Tibial nerve (tissue), 4 donors: ENCODE results near the gene C1QTNF6.

Source experiments
- CTCF ChIP-seq, 5 experiments: fragments of 200-600 bp in 3 of 5; fragments of 450-650 bp in 2 of 5; sonication (generic) in 3 of 5; IDR thresholded peaks; one replicate each; pipeline ENCODE4 v1.5.1; 2016 to 2019; ENCODE audit warnings: antibody characterized with exemption in 5 of 5, mild to moderate bottlenecking in 3 of 5, moderate library complexity in 2 of 5
- EP300 ChIP-seq, 2 donors: sonication (generic); formaldehyde crosslinking; IDR thresholded peaks; one replicate each; pipeline ENCODE4 v1.6.1; 2017; ENCODE audit warnings: antibody characterized with exemption in 2 of 2, mild to moderate bottlenecking in 1 of 2

- TF ChIP-seq CTCF (IDR thresholded peaks at IDR 0.05), result no peak
- TF ChIP-seq EP300 (IDR thresholded peaks at IDR 0.05), result no peak
Observed at GRCh38 chr22:37172266-37173245, 15.5 kb downstream of the C1QTNF6 start.
